OCI-LY3 (cell line): Measurements from ENCODE around the gene MATK.

Source experiments
- H2AFZ ChIP-seq: fragments of 200-600, 300-600 bp; shearing (Covaris generic); 2 replicates; pipeline ENCODE4 v1.6.0; 2014; ENCODE audit warnings: antibody characterized with exemption, low read depth, low read length
- H3K27ac ChIP-seq: fragments of 200-600, 300-600 bp; sonication (generic); 2 replicates; pipeline ENCODE4 v1.5.1; 2014; ENCODE audit warnings: mild to moderate bottlenecking, low read length, moderate library complexity, mixed read lengths
- H3K27me3 ChIP-seq: fragments of 200-600, 300-600 bp; sonication (generic); 2 replicates; pipeline ENCODE4 v1.6.1; 2014; ENCODE audit warnings: low read depth, low read length, mixed read lengths
- H3K36me3 ChIP-seq: fragments of 200-600, 300-600 bp; sonication (generic); replicated peaks from 2 replicates; pipeline ENCODE3; 2014; ENCODE audit warnings: low read depth, low read length, mixed read lengths
- H3K4me1 ChIP-seq: fragments of 300-600, 200-600 bp; sonication (generic); 2 replicates; pipeline ENCODE4 v1.6.1; 2014; ENCODE audit warnings: low read length, mixed read lengths
- H3K4me2 ChIP-seq: fragments of 200-600, 300-600 bp; sonication (generic); 2 replicates; pipeline ENCODE4 v1.6.1; 2014; ENCODE audit warnings: low read length, mixed read lengths
- H3K4me3 ChIP-seq: fragments of 300-600, 200-600 bp; sonication (generic); 2 replicates; pipeline ENCODE4 v1.5.1; 2014; ENCODE audit warnings: antibody characterized with exemption, mild to moderate bottlenecking, low read length, moderate library complexity
- H3K79me2 ChIP-seq: fragments of 300-600, 200-600 bp; shearing (Covaris generic); 2 replicates; pipeline ENCODE4 v1.6.1; 2014; ENCODE audit warnings: mild to moderate bottlenecking, low read length, mixed read lengths
- H3K9ac ChIP-seq: fragments of 300-600, 200-600 bp; shearing (Covaris generic); 2 replicates; pipeline ENCODE4 v1.6.0; 2014; ENCODE audit warnings: mild to moderate bottlenecking, low read length, moderate library complexity
- H3K9me3 ChIP-seq: fragments of 200-600, 300-600 bp; shearing (Covaris generic); 2 replicates; pipeline ENCODE4 v1.6.1; 2014; ENCODE audit warnings: low read length, mixed read lengths; ENCODE audit not compliant: insufficient read depth
- H4K20me1 ChIP-seq: fragments of 200-600, 300-600 bp; sonication (generic); 2 replicates; pipeline ENCODE4 v1.6.1; 2016; ENCODE audit warnings: low read length, mixed read lengths; ENCODE audit not compliant: insufficient read depth
- CTCF ChIP-seq: fragments of 200-600, 300-600 bp; sonication (generic); IDR thresholded peaks from 2 replicates; pipeline ENCODE4 v1.5.1; 2014; ENCODE audit warnings: antibody characterized with exemption, low read length, low read depth
- EZH2phosphoT487 ChIP-seq: fragments of 200-600 bp; shearing (Covaris generic); IDR thresholded peaks from 2 replicates; pipeline ENCODE4 v1.6.1; 2018; ENCODE audit warnings: antibody characterized with exemption, mixed run types, low read depth

MATK gene

GRCh38 chr19:3807131-3807480 is 20.9 kb upstream of the MATK start:
- no peaks in the 10 kb centered on the region for H3K36me3 ChIP-seq
- H2AFZ ChIP-seq: no peak overlapping the region
- no peaks in the 10 kb centered on the region for H3K27me3 ChIP-seq
- no peak overlapping the region for H3K9ac ChIP-seq
- H3K27ac ChIP-seq: no peak overlapping the region
- H4K20me1 ChIP-seq: no peaks in the 10 kb centered on the region
- H3K4me1 ChIP-seq: peaks cover 21% of the 10 kb centered on the region
- H3K9me3 ChIP-seq: no peaks in the 10 kb centered on the region; the same call in 1 of the 2 replicates
- H3K4me3 ChIP-seq: no peak overlapping the region
- TF ChIP-seq EZH2phosphoT487: no peak
- TF ChIP-seq CTCF: no peak
- no peak overlapping the region for H3K4me2 ChIP-seq
- no peaks in the 10 kb centered on the region for H3K79me2 ChIP-seq

DNA sequence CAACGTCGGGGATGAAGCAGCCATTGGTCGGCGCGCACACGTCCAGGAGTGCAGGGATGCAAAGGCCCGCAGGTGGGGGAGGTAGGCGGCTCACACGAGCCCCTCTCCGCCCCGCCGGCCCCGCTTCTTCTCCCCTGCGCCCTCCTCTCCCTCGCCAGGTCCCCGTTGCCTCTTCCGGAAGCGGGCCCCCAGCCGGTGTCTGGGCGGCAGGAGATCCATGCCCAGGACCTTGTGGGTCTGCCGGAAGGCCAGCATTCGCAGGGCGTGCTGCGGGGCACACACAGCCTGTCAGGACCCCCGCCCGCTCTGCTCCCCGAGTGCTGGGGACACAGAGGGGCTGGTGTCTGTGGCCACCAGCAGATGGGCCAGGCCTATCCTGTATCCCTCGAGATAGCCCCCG is 19.7 kb upstream of the MATK start:
- Histone ChIP-seq H3K36me3 (no peaks in the 10 kb centered on the region), H2AFZ (no peak overlapping the region), H3K4me1 (peaks cover 16% of the 10 kb centered on the region), H4K20me1 (no peaks in the 10 kb centered on the region), H3K4me3 (no peak overlapping the region), H3K9me3 (no peaks in the 10 kb centered on the region; the same call in 1 of the 2 replicates), H3K27ac (no peak overlapping the region), H3K9ac (no peak overlapping the region), H3K79me2 (no peaks in the 10 kb centered on the region), H3K27me3 (no peaks in the 10 kb centered on the region), H3K4me2 (no peak overlapping the region)
- TF ChIP-seq EZH2phosphoT487 (no peak), CTCF (no peak)

DNA sequence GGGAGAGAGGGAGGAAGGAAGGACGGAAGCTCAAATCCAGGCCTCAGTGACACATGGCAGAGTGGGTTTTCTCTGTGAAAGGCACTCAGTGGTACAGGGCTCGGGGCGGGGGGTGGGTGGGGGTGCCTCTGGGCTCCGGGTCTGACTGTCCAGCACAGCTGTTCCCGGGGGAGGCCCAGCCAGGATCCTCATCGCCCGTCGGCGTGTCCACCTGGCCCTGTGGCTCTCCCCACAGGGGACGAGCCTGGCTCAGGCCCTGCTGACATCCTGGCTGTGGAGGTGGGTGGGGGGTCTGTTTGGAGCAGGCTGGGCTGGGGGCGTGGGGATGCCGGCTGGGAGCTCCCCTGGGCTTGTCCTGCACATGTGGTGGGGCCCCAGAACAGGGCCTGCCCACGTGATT is 18.2 kb upstream of the MATK start:
- Histone ChIP-seq H3K9ac (no peak overlapping the region), H3K27ac (no peak overlapping the region)

GRCh38 chr19:3803986-3804385 is 17.8 kb upstream of the MATK start:
- Histone ChIP-seq H3K9ac (no peak overlapping the region), H3K4me3 (no peak overlapping the region), H3K27ac (no peak overlapping the region), H3K9me3 (no peaks in the 10 kb centered on the region; the same call in 1 of the 2 replicates), H3K79me2 (no peaks in the 10 kb centered on the region), H2AFZ (no peak overlapping the region), H3K4me2 (no peak overlapping the region), H3K4me1 (no peaks in the 10 kb centered on the region), H3K27me3 (no peaks in the 10 kb centered on the region), H3K36me3 (no peaks in the 10 kb centered on the region), H4K20me1 (no peaks in the 10 kb centered on the region)
- TF ChIP-seq CTCF: no peak
- TF ChIP-seq EZH2phosphoT487: no peak

More for the DNA sequence above, 18.2 kb upstream of the MATK start:
- Histone ChIP-seq H2AFZ (no peak overlapping the region), H4K20me1 (no peaks in the 10 kb centered on the region), H3K27me3 (no peaks in the 10 kb centered on the region), H3K4me2 (no peak overlapping the region), H3K4me1 (0 out of 2 replicates have a peak, but pooled peaks cover 2% of the 10 kb centered on the region), H3K36me3 (no peaks in the 10 kb centered on the region), H3K79me2 (no peaks in the 10 kb centered on the region), H3K9me3 (no peaks in the 10 kb centered on the region; the same call in 1 of the 2 replicates), H3K4me3 (no peak overlapping the region)
- TF ChIP-seq EZH2phosphoT487 (no peak), CTCF (no peak)
